HG02759 (cell line): Measurements from ENCODE around the gene IL4I1.

ENCODE experiments used
- ATAC-seq: cut with Tn5 transposase; IDR thresholded peaks from one replicate; pipeline ENCODE4 v1.9.1; 2021; ENCODE audit warnings: mild to moderate bottlenecking, moderate library complexity; ENCODE audit not compliant: unreplicated experiment

The IL4I1 gene

GRCh38 chr19:49854378-49855263 lies 42.1 kb downstream of the IL4I1 start:
- no peak for ATAC-seq

GRCh38 chr19:49853852-49854377 lies 42.8 kb downstream of the IL4I1 start:
- ATAC-seq: no peak

GRCh38 chr19:49852631-49853126 lies 44.0 kb downstream of the IL4I1 start:
- ATAC-seq: no peak

- ATAC-seq: peak; percentile 10
Measured at GRCh38 chr19:49851456-49852259, 45.0 kb downstream of the IL4I1 start.

GRCh38 chr19:49850487-49851342 lies 46.0 kb downstream of the IL4I1 start, which contains the start of gene PTOV1:
Gene PTOV1, plus strand, starts transcription at chr19:49851159.
- peak; percentile 76 for ATAC-seq

GRCh38 chr19:49850221-49850486 lies 46.5 kb downstream of the IL4I1 start:
- ATAC-seq: peak; percentile 2

GRCh38 chr19:49849433-49850220 lies 47.1 kb downstream of the IL4I1 start:
- no peak for ATAC-seq

- no peak for ATAC-seq
Measured at GRCh38 chr19:49848938-49849337, 47.7 kb downstream of the IL4I1 start.

- no peak for ATAC-seq
Measured at GRCh38 chr19:49847731-49848696, 48.7 kb downstream of the IL4I1 start.

GRCh38 chr19:49846408-49846807 lies 50.3 kb downstream of the IL4I1 start:
- ATAC-seq: no peak

GRCh38 chr19:49845414-49845813 lies 51.3 kb downstream of the IL4I1 start:
- no peak for ATAC-seq

GRCh38 chr19:49844138-49845095 lies 52.3 kb downstream of the IL4I1 start:
- ATAC-seq: no peak

- ATAC-seq: no peak
Measured at GRCh38 chr19:49843265-49843664, 53.4 kb downstream of the IL4I1 start.

GRCh38 chr19:49840736-49841249 lies 55.9 kb downstream of the IL4I1 start:
- ATAC-seq: no peak

GRCh38 chr19:49840321-49840720 lies 56.4 kb downstream of the IL4I1 start:
- ATAC-seq: no peak

- no peak for ATAC-seq
Measured at GRCh38 chr19:49839713-49840112, 57.0 kb downstream of the IL4I1 start.
